ENCODE data around the gene PSEN1. TPM values are rescaled to one million over a fixed set of nuclear protein-coding genes. Genes with fewer than 3 reads are reported as not detected.

The PSEN1 gene
- total RNA-seq, 1 experiment from 2014 or later, result 49.9 TPM

DNA sequence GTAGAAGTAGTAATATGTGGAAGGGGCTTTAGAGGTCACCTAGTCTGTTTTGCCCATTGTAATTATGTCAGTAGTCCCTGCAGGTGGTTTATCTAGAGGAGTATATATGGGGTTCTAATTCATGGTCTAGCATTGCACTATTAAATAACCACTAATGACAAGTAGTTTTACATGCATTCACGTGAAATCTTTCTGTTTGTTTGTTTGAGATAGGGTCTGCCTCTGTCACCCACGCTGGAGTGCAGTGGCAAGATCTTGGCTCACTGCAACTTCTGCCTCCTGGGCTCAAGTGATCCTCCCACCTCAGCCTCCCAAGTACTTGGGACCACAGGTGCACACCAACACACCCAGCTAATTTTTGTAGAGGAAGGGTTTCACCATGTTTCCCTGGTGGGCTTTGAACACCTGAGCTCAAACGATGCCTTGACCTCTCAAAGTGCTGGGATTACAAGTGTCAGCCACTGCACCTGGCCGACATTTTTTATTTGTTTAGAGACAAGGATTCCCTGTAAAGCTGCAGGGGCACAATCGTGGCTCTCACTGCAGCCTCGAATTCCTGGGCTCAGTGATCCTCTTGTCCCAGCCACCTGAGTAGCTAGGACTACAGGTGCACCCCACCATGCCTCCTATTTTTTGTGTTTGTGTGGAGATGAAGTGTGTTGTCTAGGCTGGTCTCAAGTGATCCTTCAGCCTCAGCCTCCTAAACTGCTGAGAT is 12.0 kb upstream of the PSEN1 start:
- Histone ChIP-seq H2BK12ac (ENCODE audit: insufficient read length, low read depth, low read length) (no peak overlapping the region), H3K9ac (ENCODE audit: extremely low read depth, insufficient read length, low read length) (no peak overlapping the region), H2AFZ (ENCODE audit: low read length) (no peak overlapping the region), H4K8ac (replicated peaks; ENCODE audit: insufficient read length, low read depth, low read length) (no peak overlapping the region), H2BK20ac (ENCODE audit: low read depth, low read length, poor library complexity, severe bottlenecking) (no peak overlapping the region), H2BK120ac (ENCODE audit: low read depth, low read length, poor library complexity, severe bottlenecking) (no peak overlapping the region), H3K23ac (ENCODE audit: insufficient read length, low read depth, low read length) (no peak overlapping the region), H4K91ac (ENCODE audit: insufficient read length, low read depth, low read length) (no peak overlapping the region), H3K14ac (ENCODE audit: insufficient read depth, low read length) (no peak overlapping the region), H3K4me1 (ENCODE audit: insufficient read depth, low read length) (no peaks in the 10 kb centered on the region), H4K20me1 (ENCODE audit: control insufficient read depth, insufficient read depth, insufficient read length) (no peaks in the 10 kb centered on the region), H3K27me3 (ENCODE audit: insufficient read depth, low read length) (no peaks in the 10 kb centered on the region), H3K79me2 (ENCODE audit: insufficient read depth, low read length) (no peaks in the 10 kb centered on the region), H4K5ac (ENCODE audit: insufficient read length, low read depth, low read length) (no peak overlapping the region), H2BK5ac (ENCODE audit: insufficient read length, low read length) (no peak overlapping the region), H2BK15ac (ENCODE audit: low read depth, low read length) (no peak overlapping the region), H3K23me2 (ENCODE audit: insufficient read length, low read depth, low read length, poor library complexity, severe bottlenecking) (no peaks in the 10 kb centered on the region), H3K9me3 (ENCODE audit: control insufficient read depth, low read depth, low read length) (no peaks in the 10 kb centered on the region), H3K27ac (ENCODE audit: insufficient read length, low read depth, low read length) (no peak overlapping the region), H3K18ac (ENCODE audit: insufficient read length, low read depth, low read length) (no peak overlapping the region), H3K4ac (ENCODE audit: low read depth, low read length) (no peak overlapping the region), H3K56ac (ENCODE audit: insufficient read length, low read depth, low read length) (no peak overlapping the region), H3K4me2 (ENCODE audit: insufficient read depth, insufficient read length, low read length) (no peak overlapping the region), H3K79me1 (ENCODE audit: insufficient read depth, low read depth, low read length, poor library complexity, severe bottlenecking) (no peaks in the 10 kb centered on the region), H2AK5ac (ENCODE audit: insufficient read length, low read length) (no peak overlapping the region), H3T11ph (ENCODE audit: low read length) (no peak overlapping the region)
- peak; percentile 44 for DNase-seq
- H3K36me3 Mint-ChIP-seq (ENCODE audit: insufficient read depth in 1 of 3, low read depth in 3 of 3), result peaks cover 25 to 57% (median 42%) of the 10 kb centered on the region in 3 experiments; a peak in 6 of 7 replicates
- no peaks in the 10 kb centered on the region; the same call in 1 of the 2 replicates for H3K27me3 Mint-ChIP-seq (ENCODE audit: low read depth)
- H3K9me3 Mint-ChIP-seq, result no peaks in the 10 kb centered on the region
- H3K4me1 Mint-ChIP-seq, result peaks cover 46 to 51% of the 10 kb centered on the region in 2 experiments
- peak overlapping the region in 2 of 3 experiments; percentile 78 to 94; a peak in 3 of 7 replicates for H3K27ac Mint-ChIP-seq
- TF ChIP-seq, protein P1, sequence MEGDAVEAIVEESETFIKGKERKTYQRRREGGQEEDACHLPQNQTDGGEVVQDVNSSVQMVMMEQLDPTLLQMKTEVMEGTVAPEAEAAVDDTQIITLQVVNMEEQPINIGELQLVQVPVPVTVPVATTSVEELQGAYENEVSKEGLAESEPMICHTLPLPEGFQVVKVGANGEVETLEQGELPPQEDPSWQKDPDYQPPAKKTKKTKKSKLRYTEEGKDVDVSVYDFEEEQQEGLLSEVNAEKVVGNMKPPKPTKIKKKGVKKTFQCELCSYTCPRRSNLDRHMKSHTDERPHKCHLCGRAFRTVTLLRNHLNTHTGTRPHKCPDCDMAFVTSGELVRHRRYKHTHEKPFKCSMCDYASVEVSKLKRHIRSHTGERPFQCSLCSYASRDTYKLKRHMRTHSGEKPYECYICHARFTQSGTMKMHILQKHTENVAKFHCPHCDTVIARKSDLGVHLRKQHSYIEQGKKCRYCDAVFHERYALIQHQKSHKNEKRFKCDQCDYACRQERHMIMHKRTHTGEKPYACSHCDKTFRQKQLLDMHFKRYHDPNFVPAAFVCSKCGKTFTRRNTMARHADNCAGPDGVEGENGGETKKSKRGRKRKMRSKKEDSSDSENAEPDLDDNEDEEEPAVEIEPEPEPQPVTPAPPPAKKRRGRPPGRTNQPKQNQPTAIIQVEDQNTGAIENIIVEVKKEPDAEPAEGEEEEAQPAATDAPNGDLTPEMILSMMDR (conservative IDR thresholded peaks at IDR 0.05), result no peak
- H3K4me3 Mint-ChIP-seq, result no peak overlapping the region
- no CpG with 5 or more reads among the region's 6 CpGs for WGBS (ENCODE audit: extremely low coverage, insufficient read length, low lambda C conversion rate)
